GM21825 (cell line): ENCODE data around the gene FBXO44.

Experiments
- ATAC-seq: cut with Tn5 transposase; IDR thresholded peaks from one replicate; pipeline ENCODE4 v1.9.1; 2021; ENCODE audit warnings: mild to moderate bottlenecking, moderate library complexity; ENCODE audit not compliant: unreplicated experiment

Gene FBXO44

DNA sequence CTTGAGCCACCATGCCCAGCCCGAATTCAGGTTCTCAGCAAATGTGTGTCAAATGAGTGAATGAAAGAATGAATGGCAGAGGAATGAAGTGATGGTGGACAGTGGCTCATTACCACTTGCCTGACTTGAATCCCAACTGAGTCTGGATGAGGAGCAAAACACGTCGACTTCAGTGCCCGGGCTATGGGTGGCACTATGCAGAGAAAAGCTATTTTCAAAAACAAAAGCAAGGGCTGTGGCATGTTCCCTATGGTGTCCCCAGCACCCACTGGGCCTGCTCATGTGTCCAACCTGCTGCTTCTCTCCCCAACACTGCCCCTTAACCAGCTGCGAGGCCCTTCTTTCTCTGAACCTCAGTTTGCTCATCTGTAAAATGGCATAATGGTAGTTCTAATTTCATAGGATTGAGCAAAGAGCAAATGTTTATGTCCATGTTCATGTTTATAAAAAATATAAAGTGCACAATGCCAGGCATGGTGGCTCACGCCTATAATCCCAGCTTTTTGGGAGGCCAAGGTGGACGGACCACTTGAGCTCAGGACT, 30.6 kb downstream of the FBXO44 start:
- ATAC-seq: no peak

GRCh38 chr1:11688506-11688905, 33.8 kb downstream of the FBXO44 start:
- no peak for ATAC-seq

DNA sequence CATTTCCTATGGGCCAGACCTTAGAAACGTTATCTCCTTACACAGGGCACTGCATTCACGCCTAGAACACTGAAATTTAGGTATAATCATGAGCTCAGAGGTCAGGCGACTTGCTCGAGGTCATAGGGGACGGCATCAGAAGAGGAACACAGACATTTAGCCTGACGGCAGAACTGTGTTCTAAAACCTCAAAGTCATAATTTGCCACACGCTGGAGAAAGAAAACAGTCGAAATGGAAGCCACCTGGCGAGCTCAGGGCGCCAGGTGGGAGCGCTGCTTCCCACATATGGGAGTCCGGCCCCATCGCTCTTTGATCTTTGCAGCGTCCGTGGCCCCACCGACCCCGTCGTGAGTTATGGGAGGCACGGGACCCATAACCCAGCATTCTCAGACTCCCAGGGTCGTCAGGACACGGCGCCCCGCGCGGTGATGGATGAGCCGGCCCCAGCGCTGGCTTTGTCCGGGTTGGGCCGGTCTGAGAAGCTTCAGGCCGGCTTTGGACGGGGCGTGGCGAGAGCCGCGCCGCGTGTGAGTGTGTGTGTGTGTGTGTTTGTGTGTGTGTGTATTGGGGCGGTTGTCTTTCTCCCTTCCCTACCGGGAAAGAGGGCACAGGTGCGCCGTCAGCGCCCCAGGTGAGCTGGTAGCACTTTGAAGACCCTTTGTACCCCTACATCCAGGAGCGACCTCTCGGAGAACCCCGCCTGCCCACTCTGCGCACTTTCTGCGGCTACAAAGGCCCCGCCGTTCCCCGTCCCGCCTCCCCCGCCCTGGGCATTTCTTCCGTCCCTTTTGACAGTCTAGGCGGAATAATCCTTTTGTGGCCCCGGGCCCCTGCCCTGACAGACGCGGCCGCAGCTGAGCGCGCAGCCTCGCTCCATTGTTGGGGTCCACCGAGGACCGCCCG, 36.0 kb downstream of the FBXO44 start:
- ATAC-seq: no peak

GRCh38 chr1:11691302-11691914, 36.7 kb downstream of the FBXO44 start, which contains the start of gene DRAXIN:
DRAXIN (plus strand) TSS chr1:11691710; CDS start chr1:11706259, 14,549 bp downstream.
- ATAC-seq: no peak

- ATAC-seq: no peak
These were observed 37.4 kb downstream of the FBXO44 start for GRCh38 chr1:11691928-11692711.

- no peak for ATAC-seq
These were observed 38.4 kb downstream of the FBXO44 start for GRCh38 chr1:11693024-11693590.

DNA sequence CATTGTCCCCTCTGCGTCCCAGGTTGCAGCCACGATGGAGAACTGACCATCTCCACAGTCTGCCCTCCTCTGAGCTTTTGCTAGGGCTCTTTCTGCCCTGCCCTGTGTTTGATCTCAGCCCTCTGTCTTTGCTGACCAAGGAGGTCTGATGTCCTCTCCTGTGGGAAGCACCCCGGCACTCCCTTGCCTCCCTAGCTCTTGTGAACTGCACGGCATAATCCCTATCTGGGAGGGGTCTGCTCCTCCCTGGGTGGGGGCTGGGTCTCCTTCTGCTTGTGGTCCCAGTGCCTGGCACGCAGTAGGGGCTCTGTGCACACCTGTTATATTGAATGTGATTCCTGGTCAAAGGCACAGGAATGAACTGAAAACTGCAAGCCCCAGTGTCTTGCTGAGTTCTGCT, 39.2 kb downstream of the FBXO44 start:
- ATAC-seq: no peak

DNA sequence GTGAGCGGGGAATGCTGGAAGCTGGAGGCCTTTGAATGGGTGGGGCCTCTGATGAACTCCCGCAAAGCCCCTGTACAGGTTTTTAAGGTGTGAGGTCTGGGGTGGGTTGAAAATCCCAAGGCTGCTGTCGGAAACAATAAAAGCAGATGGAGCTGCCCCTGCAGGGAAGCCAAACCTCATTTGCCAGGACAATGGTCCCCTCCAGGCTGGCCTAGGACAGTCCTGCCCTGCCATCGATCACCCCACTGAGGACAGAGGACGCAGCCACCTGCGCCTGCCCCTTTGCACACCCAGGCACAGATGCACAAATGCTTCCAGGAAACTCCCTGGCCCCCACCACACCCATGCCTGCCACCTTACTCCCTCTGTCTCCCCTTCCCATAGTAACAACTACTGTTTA, 41.2 kb downstream of the FBXO44 start:
- ATAC-seq: no peak

DNA sequence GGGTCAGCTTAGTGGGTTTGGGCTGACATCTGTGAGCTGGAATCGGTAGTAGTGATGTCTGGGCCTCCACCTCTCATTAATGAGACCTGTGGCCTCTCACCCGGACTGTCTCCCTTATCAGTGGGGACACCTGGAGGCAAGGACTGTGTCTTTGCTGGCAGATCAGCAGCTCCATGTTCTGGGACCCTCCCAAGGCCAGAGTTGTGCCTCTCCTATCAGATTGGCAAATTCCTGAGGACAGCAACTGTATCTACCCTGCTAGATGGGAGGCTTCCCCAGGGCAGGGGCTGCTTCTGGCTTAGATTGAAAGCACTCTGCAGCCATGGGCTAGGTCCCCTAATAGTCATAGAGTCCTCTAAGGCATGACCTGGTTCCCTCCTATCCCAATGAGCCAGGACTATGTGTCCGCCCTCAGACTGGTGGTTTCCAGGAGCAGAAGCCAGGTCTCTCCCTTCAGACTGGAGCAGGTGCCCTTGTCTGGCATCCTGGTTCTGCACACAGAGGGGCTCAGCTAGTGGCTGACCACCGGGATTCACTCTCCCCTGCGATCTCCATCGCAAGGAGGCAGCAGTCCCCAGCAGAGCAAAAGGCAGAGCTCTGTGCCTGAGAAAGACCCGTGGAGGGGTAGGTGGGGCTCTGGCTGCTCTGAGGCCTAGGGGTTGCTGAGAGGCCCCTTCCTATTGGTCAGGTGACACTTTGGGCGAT, 42.7 kb downstream of the FBXO44 start:
- ATAC-seq: no peak

DNA sequence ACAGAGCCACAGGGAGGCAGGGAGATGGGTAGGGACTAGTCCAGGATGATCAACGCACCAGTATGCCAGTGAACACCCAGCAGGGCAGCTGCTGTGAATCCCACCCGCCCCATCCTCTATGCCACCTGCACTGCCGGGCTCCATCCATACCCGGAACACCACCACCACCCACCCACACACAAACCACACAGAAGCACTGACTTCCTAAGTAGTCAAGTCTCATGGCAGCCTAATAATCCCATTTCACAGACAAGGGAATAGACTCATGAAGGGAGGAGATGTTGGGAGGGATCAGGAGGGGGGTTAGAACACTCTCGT, 43.2 kb downstream of the FBXO44 start:
- ATAC-seq: no peak

DNA sequence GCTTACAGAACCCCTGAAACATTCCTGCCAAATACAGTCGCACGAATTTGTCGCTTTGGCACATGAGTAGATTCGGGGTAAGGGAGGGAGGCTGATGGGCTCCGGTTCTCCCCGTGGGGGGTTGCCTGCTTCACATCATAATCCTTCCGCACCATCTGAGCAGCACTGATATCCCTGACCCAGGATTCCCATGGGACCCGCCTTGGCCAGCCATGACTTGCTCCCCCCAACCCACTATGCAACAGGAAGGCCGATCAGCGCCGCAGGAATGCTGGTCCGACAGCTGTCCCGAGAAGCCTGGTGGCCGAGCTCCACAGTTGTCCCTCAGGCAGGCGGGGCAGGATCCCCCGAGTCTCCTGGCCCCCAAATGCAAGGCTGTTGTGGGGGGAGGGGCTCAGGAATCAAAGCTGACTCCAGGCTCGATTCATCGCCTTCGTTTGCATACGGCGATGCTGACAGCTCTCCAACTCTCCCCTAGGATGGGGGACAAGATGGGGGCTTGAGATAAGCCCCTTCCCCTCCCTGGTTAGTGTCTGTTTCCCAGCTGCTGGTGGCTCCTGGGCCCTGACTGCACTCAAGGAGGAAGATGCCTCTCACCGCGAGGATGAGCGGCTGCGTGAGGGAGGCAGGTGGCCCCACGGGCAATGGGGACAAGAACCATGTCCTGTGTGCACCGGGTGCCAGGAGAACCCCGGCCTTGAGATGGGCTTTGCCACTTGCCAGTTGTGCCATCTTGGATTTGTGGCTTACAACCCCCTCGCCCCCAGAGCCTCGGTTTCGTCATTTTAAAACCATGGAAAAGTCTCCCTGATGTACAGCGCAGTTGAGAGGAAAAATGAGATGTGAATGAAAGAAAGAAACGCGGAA, 46.2 kb downstream of the FBXO44 start:
- no peak for ATAC-seq

DNA sequence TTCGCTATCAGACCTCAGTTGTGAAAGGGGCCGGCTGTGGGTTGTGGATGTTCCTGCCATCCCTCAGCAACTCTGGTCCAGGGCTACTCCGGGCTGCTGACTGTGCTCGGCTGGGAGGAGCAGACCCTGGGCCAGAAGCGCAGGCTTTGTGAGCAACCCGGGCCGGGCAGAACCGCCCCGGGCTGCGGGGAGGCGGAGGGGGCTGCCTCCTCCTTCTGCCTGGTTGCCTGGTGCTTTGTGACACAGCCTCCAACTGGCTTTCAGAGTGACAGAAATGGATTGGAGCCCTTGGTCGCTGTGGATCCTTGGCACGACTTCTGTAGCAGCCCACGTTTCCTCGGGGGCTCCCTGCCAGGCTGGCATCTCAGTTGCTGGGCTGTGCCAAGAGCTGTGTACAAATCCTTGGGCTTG, 46.9 kb downstream of the FBXO44 start:
- ATAC-seq: no peak

GRCh38 chr1:11701981-11702803, 47.5 kb downstream of the FBXO44 start:
- ATAC-seq: no peak

- ATAC-seq: no peak
These were observed 48.9 kb downstream of the FBXO44 start for GRCh38 chr1:11703357-11704193.

DNA sequence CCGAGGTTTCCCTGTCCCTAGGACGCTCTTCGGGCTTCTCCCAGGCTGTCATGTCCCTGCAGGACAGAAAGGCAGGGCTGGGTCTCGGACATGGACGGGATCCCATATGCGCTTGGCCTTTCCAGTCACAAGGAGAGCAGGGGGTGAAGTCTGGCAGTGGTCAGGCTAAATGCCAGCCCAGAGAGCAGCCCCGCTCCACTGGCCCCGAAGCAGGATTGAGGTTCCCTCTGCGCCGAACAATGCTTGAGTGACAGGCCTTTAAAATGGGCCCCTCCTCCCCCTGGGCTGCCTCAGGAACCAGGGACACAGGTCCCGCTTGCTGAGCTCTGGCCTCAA, 49.5 kb downstream of the FBXO44 start:
- ATAC-seq: no peak

GRCh38 chr1:11704691-11705475, 50.2 kb downstream of the FBXO44 start:
- ATAC-seq: no peak

- no peak for ATAC-seq
These were observed 50.9 kb downstream of the FBXO44 start for GRCh38 chr1:11705596-11705995.
